Measurements from ENCODE around the gene NUDT17.

- TF ChIP-seq, protein P1, sequence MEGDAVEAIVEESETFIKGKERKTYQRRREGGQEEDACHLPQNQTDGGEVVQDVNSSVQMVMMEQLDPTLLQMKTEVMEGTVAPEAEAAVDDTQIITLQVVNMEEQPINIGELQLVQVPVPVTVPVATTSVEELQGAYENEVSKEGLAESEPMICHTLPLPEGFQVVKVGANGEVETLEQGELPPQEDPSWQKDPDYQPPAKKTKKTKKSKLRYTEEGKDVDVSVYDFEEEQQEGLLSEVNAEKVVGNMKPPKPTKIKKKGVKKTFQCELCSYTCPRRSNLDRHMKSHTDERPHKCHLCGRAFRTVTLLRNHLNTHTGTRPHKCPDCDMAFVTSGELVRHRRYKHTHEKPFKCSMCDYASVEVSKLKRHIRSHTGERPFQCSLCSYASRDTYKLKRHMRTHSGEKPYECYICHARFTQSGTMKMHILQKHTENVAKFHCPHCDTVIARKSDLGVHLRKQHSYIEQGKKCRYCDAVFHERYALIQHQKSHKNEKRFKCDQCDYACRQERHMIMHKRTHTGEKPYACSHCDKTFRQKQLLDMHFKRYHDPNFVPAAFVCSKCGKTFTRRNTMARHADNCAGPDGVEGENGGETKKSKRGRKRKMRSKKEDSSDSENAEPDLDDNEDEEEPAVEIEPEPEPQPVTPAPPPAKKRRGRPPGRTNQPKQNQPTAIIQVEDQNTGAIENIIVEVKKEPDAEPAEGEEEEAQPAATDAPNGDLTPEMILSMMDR (IDR thresholded peaks at IDR 0.05; ENCODE audit: poor library complexity, severe bottlenecking) = no peak
- TF ChIP-seq REST (IDR thresholded peaks at IDR 0.05; ENCODE audit: borderline replicate concordance) (no peak), EP300 (conservative IDR thresholded peaks at IDR 0.05; ENCODE audit: poor library complexity, severe bottlenecking) (no peak), EZH2 (IDR thresholded peaks at IDR 0.05; ENCODE audit: borderline replicate concordance, insufficient read depth, low read length, poor library complexity, severe bottlenecking) (no peak), RAD21 (conservative IDR thresholded peaks at IDR 0.05) (no peak), POLR2AphosphoS5 (IDR thresholded peaks at IDR 0.05) (no peak), SMC3 (conservative IDR thresholded peaks at IDR 0.05; ENCODE audit: poor library complexity) (no peak)
These were observed 301 bp upstream of the NUDT17 start for GRCh38 chr1:145845144-145845513.

Measured in neural cell (in vitro differentiated cells).